ENCODE measurements around the gene FKBP1B.
"Not testable (repeated sequence)": the region's sequence is repeated elsewhere in the genome, so short reads cannot be mapped to it uniquely, and the experiment has no call there.

Gene FKBP1B

DNA sequence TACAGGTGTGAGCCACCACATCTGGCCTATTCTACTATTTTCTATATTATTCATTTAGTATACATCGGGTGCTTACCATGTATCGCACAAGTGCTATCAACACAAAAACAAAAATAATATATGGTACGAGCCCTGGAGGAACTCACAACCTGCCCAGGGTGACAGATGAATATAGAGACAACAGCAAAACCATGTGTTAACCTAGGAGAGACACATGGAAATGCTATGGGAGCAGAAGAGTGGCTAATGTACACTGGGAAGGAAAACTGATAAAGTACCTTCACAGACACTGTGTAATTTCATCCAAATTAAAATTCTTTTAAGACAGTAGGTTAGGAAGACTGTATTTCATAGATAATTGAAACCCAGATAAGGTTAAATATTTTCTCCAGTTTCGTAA is 22.7 kb downstream of the FKBP1B start:
- DNase-seq (ENCODE audit: low read depth): no peak

DNA sequence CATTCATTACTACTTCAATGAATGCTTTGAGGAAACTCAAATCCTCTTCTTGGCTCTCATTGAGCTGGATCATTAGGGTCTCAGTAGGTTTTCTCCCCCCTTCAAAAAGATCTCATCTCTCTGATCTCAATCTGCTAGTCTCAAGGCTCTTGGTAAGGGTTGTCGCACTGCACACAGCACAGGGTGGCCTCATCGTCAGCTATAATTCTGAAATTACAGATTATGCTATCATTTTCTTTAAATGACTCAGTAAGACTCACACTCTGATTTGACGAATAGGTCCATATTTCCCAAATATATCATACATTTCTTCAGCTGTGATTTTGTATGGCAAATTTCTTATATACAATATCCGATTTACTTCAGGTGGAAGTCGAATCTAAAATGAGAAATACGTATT is 24.3 kb downstream of the FKBP1B start:
- no peak for DNase-seq (ENCODE audit: low read depth)

DNA sequence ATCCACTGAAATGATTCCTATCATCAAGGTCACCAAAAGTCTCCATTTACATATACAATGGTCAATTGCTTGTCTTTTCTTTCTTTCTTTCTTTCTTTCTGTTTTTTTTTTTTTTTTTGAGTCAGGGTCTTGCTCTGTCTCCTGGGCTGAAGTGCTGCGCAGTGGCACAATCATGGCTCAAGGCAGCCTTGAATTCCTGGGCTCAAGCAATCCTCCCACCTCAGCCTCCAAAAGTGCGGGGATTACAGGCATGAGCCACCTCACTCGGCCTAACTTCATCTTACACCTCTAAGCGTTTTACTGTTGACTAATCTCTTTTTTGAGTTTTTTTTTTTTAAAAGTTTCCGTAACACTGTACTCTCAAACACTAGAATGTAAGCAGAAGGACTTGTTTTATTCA is 25.7 kb downstream of the FKBP1B start:
- DNase-seq (ENCODE audit: low read depth): no peak

DNA sequence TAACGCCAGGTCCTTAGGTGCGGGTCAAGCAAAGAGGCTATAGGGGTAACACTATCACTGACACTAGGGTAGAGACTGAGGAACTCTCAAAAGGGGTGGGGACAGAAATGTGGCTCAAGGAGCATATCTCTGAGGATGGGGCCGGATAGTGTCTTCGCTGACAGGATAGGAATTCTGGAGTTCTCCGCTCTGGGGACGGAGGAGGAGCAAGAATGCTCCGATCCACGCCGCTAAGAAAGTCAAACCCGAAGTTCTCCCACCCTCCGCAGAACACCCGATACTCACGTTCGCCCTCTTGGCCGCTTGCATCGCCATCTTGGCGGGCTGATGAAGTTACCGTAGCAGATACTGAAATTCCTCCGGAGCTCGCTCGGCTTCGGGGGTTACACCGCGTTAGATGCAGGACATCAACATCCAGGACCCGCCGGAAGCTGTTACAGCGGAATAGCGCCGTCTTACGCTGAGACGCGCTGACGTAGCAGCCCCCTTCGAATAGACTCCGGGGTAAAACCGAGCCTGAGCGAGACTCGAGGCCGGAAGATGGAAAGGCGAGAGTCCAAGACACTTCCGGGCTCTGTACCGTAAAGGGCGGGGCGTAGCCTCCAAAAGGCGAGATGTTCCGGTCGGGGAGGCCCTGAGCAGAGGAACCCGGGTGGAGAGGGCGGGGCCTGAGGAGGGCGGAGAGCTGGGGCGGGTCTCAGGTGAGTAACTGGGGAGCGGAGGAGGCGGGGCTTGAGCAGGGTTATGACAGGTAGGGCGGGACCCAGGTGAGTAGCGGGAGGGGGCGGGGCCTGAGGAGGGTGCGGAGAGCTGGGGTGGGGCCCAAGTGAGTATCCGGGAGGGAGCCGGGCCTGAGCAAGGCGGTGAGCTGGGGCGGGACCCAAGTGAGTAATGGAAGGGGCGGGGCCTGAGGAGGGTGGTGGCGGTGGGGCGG is 26.6 kb downstream of the FKBP1B start, which contains the start of gene SF3B6:
Gene SF3B6, minus strand, starts transcription at position 412 of the 934 bp plus-strand sequence. Its CDS starts 97 bp downstream, at position 315.
- DNase-seq (ENCODE audit: low read depth): peak; percentile 95

DNA sequence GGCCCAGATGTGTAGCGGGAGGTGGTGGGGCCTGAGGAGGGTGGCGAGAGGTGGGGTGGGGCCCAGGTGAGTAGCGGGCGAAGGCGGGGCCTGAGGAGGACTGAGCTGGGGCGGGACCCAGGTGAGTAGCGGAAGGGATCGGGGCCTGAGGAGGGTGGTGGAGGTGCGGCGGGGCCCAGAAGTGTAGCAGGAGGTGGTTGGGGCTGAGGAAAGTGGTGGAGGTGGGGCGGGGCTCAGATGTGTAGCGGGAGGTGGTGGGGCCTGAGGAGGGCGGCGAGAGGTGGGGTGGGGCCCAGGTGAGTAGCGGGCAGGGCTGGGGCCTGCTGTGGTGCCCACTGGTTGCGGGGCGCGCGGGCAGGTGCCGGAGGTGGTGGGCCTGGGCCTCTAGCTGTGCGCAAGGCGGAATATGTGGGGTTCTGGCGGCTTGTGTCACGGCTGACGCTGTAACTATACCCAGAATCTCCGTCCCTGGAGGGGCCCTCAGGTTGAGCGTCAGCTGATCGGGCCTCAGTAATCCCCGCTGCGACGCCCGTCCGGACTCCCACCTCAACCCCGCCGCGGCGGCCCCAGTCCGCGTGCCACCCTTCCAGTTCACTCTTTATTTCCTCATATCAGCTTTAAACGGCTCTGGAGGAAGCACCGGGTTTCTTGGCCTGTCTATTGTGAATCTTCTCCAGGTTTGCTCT is 27.5 kb downstream of the FKBP1B start:
- DNase-seq (ENCODE audit: low read depth): no peak

DNA sequence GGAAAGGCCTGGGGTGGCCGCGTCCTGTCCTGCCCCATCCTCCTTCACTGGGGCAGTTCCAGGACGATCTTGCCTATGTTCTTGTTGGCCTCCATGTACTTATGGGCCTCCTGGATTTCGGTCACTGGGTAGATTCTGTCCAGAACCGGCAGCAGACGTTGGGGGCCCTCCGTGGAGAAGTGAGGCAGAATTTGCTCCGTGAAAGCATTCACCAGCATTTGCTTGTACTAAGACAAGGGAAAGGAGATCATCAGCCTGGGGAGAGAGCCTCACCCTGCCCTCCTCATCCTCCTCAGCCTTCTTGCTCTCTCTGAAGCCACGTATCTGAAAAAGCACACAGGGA is 28.0 kb downstream of the FKBP1B start:
- no peak for DNase-seq (ENCODE audit: low read depth)

DNA sequence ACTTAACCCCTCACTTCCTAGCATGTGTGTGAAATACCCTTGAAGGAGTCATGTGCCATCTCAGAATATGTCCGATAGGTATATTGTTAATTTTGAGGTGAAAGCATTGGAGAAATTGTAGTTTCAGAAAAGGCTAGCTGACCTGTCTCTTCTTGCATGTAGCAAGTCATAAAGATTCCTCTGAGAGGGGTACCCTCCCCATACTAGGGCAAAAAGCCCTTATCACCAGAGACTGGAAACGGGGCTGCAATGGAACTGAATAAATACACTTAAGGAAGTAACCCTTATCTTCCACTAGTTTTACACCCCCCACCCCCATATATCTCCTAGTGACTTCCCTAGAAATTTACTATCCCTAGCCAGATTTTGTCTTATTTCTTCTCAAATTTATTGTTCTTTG is 28.3 kb downstream of the FKBP1B start:
- DNase-seq (ENCODE audit: low read depth): no peak

DNA sequence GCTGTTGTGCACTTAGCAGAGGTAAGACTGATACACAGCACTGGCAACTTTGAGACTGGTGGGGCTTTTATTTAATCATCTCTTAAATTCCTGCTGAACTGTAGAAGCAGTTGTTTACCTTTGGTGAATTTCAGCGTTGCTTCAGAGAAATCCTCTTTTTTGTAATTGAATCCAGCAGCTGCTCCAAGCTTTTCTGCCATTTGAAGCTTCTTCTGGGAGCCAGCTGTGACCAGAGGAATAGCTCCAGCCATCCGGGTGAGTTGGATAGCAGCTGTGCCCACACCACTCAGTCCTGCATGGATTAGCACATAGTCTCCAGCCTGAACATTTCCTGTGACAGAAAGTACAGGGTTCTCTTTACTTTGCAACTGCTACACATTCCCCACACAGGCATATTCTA is 31.2 kb downstream of the FKBP1B start:
- DNase-seq (ENCODE audit: low read depth): no peak

DNA sequence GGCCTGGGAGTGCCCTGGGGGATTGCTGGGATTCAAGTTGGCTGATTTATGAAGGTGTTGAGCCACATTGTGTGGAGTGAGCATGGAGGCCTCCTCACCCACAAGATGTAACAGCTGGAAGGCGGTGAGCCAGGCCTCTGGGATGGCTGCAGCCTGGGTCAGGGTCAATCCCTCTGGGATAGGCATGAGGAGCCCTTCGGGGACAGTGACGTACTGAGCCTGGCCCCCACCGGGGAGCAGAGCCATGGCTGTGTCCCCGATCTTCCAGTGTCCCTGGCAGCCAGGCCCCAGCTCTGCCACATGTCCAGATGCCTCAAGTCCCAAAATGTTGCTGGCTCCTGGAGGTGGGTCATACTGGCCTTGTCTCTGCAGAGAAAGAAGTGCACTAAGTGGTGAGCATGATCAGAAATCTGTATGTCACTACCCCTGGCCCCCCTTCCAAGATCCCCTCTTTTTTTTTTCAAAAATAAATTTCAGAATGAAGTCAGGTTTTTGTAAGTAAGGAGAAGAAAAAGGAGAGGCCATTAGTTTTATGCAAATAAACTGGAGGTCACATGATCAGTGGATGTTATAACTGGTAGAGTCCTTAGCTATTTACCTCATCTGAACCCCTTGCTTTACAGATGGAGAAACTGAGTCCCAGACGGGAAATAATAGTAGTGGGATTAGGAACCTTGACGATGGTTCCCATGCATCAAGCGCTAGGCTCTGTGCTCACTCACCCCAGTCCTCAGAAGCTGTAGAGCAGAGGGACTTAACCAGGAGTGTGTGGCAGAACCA is 33.4 kb downstream of the FKBP1B start:
- DNase-seq (ENCODE audit: low read depth): no peak

DNA sequence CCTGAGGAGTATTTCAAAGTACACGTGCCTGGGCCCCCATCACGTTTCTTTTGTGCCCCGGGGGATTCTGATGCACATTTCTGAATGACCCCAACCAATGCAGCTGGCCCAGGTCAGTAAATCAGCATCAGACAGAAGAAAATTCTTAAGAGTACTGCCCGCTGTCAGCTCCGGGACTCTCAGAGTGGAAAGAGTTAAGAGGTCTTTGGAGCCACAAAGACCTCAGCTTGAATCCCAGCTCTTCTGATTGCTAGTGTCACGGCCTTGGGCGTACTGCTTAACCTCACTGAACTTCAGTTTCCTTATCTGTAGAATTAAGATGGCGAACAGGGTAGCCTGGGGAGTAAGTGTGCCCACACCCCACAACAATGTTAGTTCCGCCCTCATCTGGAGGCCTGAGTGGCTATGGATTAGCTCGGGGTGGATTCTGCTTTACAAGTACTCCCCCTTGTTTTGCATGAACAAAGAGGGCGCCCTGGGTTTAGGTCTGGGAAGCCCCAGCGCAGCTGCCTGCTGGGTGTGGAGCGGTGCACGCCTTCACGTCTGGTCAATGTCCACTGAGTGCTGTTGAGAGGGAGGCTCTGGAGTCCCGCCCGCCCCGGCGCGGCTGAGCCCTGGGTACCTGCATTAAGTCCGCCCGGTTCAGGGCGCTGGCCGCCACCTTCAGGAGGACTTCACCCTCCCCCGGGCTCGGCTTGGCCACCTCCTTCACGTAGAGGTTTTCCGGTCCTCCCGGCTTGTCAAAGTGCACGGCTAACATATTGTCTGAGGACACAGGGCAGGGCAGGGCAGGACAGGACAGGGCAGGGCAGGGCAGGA is 34.2 kb downstream of the FKBP1B start:
- peak; percentile 56 for DNase-seq (ENCODE audit: low read depth)

DNA sequence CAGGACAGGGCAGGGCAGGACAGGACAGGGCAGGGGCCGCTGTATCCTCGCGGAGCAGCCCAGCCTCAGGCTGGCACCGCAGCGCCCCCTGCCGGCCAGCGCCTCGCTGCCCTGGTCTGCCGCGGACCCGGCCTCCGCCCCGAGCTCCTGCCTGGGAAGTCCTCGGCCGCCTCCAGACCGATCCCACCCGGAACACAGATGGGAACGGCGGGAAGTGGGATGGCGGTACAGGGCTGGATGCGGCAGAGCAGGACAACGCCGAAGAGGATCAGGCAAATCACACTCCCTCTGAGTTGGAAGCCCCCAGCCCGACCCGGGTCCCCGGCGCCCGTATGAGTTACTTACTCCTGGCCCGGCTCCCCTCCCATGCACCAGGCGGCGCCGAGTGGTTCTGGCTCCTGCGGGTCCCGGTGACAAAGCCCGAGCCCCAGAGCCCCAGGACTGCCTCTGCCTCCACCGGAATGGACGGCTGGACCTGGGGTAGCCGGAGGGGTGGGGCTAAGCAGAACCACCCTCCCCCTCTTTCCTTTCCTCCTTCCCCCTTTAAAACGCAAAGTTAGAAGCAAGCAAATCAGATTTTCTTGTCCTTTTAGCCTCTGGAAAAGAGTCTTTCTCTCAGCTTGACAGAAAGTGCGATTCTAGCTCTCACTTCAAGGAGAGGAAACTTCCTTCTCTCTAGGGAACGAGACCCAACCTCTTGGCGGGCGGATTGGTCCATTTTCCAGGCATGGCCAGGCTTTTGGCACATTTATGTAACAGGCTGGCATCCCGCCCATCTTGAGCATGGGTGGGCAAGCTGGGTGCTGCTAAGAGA is 35.1 kb downstream of the FKBP1B start, which contains the start of gene TP53I3:
Gene TP53I3, minus strand, starts transcription at position 449 of the 814 bp plus-strand sequence. CDS start 508 bp downstream, outside the sequence.
- peak; percentile 54 for DNase-seq (ENCODE audit: low read depth)

DNA sequence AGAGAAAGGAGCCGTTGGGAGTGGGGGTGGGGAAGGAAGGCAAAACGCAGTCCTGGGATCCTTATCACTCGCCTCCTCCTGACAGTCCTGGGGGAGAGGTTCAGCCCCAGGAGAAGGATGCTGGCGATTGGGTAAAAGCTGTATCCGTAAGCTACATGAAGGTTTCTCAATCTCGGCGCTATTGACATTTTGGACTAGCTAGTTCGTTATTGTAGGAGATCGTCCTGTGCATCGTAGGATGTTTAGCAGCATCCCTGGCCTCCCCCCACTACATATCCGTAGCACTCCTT is 35.6 kb downstream of the FKBP1B start:
- DNase-seq (ENCODE audit: low read depth): no peak

DNA sequence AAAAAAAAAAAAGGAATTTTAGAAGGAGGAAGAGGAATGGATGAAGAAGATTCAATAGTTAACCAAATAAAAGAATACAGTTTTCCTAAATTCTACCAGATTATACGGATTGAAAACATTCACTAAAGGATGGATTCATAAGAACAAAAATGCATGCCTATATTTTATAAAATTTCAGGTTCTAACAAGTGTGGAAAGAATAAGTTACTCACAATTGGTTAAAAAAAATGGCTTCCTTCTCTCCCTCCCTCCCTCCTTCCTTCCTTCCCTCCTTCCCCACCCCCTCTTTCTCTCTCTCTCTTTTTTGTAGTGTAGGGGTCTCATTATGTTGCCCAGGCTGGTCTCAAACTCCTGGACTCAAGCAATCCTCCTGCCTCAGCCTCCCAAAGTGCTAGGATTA is 36.7 kb downstream of the FKBP1B start:
- no peak for DNase-seq (ENCODE audit: low read depth)

DNA sequence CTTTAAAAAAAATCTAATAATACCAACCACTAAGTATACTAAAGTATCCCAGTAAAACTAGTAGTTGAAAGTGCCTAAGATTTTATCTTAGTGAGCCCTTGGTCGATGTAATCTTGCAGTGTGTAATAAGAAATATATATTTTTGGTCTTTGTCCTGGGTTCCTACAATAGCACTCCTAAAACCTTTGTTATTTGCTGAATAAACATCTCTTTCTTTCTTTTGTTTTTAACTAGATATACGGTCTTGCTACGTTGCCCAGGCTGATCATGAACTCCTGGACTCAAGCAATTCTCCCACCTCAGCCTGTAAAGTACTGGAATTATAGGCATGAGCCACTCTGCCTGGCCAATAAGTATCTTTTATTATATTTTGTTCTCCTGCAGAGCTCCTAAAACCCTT is 37.5 kb downstream of the FKBP1B start:
- DNase-seq (ENCODE audit: low read depth): no peak

DNA sequence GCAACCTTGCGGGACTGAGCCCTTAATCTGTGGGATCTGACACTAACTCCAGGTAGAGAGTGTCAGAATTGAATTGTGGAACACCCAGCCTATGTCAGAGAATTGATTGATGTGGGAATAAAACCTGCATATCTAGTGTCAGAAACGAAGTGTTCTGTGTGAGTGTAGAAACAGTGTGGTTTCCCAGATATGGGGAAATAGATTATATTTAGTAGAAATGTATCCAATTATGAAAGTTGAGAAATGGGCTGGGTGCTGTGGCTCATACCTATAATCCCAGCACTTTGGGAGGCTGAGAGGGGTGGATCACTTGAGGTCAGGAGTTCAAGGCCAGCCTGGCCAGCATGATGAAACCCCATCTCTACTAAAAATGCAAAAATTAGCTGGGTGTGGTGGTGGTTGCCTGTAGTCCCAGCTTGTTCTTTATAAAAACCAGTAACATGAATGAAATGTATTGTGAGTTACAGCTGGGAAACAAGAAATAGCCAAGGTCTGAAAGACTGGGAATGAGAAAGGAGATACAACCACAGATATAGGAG is 39.3 kb downstream of the FKBP1B start:
- DNase-seq (ENCODE audit: low read depth): no peak

DNA sequence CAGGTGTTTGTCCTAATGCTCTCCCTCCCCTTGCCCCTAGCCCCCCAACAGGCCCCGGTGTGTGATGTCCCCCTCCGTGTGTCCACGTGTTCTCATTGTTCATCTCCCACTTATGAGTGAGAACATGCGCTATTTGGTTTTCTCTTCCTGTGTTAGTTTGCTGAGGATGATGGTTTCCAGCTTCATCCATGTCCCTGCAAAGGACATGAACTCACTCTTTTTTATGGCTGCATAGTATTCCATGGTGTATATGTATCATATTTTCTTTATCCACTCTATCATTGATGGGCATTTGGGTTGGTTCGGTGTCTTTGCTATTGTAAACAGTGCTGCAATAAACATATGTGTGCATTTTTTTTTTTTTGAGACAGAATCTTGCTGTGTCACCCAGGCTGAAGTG is 43.7 kb downstream of the FKBP1B start:
- DNase-seq (ENCODE audit: low read depth): not testable (repeated sequence)

DNA sequence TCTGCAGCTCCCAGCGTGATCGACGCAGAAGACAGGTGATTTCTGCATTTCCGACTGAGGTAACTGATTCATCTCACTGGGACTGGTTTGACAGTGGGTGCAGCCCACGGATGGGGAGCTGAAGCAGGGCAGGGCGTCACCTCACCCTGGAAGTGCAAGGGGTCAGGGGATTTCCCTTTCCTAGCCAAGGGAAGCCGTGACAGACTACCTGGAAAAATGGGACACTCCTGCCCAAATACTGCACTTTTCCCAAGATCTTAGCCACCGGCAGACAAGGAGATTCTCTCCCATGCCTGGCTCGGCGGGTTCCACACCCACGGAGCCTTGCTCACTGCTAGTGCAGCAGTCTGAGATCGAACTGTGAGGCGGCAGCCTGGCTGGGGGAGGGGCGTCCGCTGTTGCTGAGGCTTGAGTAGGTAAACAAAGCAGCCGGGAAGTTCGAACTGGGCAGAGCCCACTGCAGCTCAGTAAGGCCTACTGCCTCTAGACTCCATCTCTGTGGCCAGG is 45.7 kb downstream of the FKBP1B start:
- DNase-seq (ENCODE audit: low read depth): not testable (repeated sequence)

DNA sequence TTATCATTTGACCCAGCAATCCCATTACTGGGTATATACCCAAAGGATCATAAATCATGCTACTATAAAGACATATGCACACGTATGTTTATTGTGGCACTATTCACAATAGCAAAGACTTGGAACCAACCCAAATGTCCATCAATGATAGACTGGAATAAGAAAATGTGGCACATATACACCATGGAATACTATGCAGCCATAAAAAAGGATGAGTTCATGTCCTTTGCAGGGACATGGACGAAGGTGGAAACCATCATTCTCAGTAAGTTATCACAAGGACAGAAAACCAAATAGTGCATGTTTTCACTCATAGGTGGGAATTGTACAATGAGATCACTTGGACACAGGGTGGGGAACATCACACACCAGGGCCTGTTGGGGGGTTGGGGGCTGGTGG is 51.2 kb downstream of the FKBP1B start:
- DNase-seq (ENCODE audit: low read depth): not testable (repeated sequence)

DNA sequence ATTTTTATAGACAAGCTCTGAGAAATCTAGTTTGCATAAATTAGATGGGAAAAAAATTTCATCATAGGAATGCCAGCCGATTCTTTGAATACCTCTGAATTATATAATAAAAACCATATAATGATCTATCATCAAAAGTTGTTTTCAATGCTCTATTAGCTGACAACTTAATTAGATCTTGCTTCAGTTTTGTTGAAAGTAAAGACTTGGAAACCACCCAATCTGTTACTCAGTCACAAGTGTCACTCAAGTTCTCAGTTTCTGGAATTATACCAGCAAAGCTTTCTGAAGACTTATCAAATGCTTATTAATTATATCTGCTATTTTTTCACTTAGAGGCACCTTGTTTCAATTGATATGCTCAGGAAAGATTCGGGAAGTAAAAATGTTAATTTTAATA is 52.5 kb downstream of the FKBP1B start:
- no peak for DNase-seq (ENCODE audit: low read depth)

DNA sequence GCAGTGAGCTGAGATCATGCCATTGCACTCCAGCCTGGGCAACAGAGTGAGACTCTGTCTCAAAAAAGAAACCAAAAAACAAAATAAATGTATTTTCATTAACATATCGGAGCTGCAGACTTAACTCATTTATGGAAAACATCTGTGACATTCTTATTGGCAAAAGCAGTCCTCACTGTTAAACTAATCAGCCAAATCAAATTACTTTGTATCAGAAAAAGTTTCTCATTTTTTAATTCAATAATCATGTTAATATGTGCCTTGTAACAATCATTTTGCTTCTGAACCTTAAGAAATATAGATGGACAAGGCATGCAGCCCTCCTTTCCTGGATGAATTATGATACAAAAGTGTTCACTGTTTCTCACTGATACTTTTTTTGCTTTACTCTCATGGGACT is 53.1 kb downstream of the FKBP1B start:
- DNase-seq (ENCODE audit: low read depth): no peak
